Activated naive CD8-positive, alpha-beta T cell treated with anti-CD3 and anti-CD28 coated beads, Interleukin-2, amount 50 U/mL, for 24 hours (primary cell): ENCODE data around the gene RD3L.
A peak's percentile ranks its signal among the peaks of the same experiment; 100 is the strongest.

Experiments used
- ATAC-seq: fragments of 150-1000 bp; cut with Tn5 transposase; one replicate; pipeline ENCODE4 v1.10.0; 2021
- DNase-seq: peaks from one replicate; pipeline ENCODE4 v3.0.0; 2021
- H3K27ac Mint-ChIP-seq: one replicate; pipeline ENCODE4 v1.8.0; 2021; ENCODE audit warnings: mild to moderate bottlenecking, mixed read lengths
- H3K27me3 Mint-ChIP-seq: one replicate; pipeline ENCODE4 v1.8.0; 2021; ENCODE audit warnings: mixed read lengths
- H3K36me3 Mint-ChIP-seq: one replicate; pipeline ENCODE4 v1.8.0; 2021; ENCODE audit warnings: low read depth, mixed read lengths
- H3K4me1 Mint-ChIP-seq: one replicate; pipeline ENCODE4 v1.8.0; 2021; ENCODE audit warnings: mixed read lengths
- H3K4me3 Mint-ChIP-seq: one replicate; pipeline ENCODE4 v1.8.0; 2021; ENCODE audit warnings: mild to moderate bottlenecking, moderate library complexity, mixed read lengths
- H3K9me3 Mint-ChIP-seq: one replicate; pipeline ENCODE4 v1.8.0; 2021; ENCODE audit warnings: mixed read lengths

RD3L gene

DNA sequence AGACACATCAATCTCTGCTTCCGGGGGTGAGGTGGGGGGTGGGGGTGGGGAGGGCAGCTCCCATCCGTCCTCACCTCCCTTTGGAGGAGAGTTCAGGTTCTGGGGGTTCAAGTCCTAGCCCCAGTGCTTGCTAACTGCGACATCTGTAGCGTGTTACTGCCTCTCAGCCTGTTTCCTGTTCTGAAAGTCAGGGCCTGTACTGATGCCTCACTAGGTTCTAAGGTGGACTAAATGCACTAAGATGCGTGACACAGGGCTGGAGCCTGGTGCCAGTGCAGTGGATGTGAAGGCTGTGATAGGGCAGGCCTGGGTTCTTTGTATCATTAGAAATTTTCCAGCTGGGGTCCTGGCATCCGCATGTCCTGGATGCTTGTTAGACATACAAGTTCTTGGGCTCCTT lies 31.3 kb downstream of the RD3L start:
- Mint-ChIP-seq H3K4me1 (peaks cover 23% of the 10 kb centered on the region), H3K36me3 (peaks cover 22% of the 10 kb centered on the region), H3K27me3 (peaks cover 2% of the 10 kb centered on the region), H3K4me3 (no peak overlapping the region), H3K9me3 (no peaks in the 10 kb centered on the region), H3K27ac (no peak overlapping the region)
- DNase-seq (no peak), ATAC-seq (no peak)

DNA sequence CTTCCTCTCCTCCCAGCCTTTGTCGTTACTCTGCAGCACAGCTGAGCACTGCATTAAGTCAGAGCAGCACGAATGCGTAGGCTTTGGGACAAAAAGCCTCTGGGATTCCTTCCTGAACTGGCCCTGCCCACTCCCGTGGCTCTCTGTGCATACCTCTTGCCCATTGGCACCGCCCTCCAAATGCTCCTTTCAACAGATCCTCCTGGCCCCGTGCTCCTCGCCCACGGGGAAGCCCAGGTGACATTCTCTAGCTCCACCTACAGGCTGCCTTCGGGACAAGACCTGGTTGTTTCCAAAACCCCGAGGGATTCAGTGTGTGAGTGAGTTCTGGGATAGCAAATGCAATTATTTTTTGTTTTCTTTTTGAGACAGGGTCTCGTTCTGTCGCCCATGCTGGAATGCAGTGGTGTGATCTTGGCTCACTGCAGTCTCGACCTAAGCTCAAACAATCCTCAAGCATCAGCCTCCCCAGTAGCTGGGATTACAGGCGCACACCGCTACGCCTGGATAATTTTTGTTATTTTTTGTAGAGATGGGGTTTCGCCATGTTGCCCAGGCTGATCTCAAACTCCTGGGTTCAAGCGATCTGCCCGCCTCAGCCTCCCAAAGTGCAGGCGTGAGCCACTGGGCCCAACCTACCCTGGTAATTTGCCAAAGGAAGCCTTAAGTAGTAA lies 31.9 kb downstream of the RD3L start:
- H3K4me1 Mint-ChIP-seq: peaks cover 22% of the 10 kb centered on the region
- peak overlapping the region; percentile 62 for H3K4me3 Mint-ChIP-seq
- H3K27ac Mint-ChIP-seq: peak overlapping the region; percentile 59
- no peaks in the 10 kb centered on the region for H3K9me3 Mint-ChIP-seq
- peaks cover 2% of the 10 kb centered on the region for H3K27me3 Mint-ChIP-seq
- H3K36me3 Mint-ChIP-seq: peaks cover 19% of the 10 kb centered on the region
- ATAC-seq (peak; percentile 88), DNase-seq (peak; percentile 78)

DNA sequence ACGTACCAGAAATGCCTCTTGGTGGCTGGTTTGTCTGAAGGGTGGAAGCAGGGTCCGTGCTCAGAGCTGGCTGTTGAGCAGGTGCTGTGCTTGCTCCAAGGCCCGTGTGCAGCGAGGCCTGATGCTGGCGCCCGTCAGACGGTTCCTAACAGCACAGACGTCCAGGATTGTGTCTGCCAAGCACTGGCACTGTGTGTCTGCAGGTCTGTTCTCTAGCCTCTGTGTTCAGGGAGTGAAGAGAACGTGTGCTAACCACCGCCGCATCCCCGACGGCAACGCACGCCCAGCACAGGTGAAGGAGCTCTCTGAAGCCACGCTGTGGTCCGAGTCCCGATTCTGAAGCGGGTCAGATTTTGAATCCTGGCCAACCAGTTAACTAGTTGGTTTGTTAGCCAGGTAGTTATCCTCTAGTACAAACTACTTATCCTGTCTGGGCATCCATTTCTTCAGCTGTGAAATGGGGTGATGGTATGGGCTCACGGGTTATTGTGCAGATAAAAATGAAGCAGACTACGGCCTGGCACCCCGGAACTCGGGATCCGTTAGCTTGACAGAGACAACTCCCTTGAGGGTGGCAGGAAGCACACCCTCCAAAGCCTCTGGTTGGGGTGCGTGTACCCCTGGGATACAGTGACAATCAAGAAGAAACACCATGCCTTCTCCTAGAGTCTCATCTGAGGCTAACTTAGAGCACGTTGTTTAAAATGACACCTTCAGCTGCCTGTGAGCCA lies 32.6 kb downstream of the RD3L start:
- Mint-ChIP-seq H3K9me3 (no peaks in the 10 kb centered on the region), H3K4me3 (peak overlapping the region; percentile 62), H3K4me1 (peaks cover 22% of the 10 kb centered on the region), H3K27me3 (peaks cover 2% of the 10 kb centered on the region), H3K27ac (peak overlapping the region; percentile 59), H3K36me3 (peaks cover 14% of the 10 kb centered on the region)
- DNase-seq: no peak
- ATAC-seq: no peak

DNA sequence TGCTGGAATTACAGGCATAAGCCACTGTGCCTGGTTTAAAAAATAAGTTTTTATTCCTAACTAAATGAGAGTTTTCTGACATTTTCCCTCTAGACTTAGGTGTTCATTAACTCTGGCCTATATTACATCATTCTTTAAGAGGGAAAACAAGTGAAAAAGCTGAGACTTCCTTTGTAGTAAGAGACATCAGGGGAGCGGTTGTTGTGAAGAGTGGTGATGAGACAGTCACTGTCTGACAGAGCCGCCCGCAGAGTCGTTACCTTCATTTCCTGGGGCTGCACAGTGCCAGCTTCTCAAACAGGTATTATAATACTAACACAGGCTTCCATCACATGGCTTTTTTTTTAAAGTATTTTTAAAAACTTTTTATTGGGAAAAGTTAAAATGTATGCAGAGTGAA lies 33.7 kb downstream of the RD3L start:
- Mint-ChIP-seq H3K27me3 (peaks cover 2% of the 10 kb centered on the region), H3K4me1 (peaks cover 22% of the 10 kb centered on the region), H3K27ac (peak overlapping the region; percentile 55), H3K4me3 (no peak overlapping the region), H3K9me3 (no peaks in the 10 kb centered on the region), H3K36me3 (peaks cover 12% of the 10 kb centered on the region)
- ATAC-seq (no peak), DNase-seq (no peak)

DNA sequence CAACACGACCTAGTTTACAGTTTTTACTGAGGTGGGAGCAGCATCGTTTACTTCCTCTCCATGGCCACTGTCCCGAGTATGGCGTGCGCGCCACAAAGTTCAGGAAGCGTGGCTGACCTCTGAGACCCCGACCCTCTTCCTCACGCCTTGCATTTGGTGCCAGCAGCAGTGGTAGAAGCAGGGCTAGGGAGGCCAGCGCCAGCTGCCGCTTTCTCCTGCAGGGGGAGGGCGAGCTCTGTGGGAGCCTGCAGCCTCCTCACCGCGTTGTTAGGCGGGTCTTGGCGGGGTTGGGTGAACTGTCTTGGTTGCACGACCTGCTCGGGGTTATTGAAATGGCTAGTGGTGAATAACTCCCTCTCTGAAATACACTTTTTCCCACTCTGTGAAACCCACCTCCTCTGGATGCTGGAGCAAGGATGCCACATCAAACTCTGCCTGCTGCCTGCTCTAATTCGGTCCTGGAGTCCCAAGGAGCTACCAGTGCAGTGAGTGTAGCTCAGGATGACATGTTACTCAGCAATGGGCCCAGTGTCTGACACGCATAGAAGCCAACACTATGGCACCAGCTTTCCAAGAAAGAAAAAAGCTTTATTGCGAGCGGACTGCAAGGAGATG lies 36.4 kb downstream of the RD3L start:
- no peak overlapping the region for H3K27ac Mint-ChIP-seq
- ATAC-seq (no peak), DNase-seq (peak; percentile 29)
- H3K27me3 Mint-ChIP-seq: peaks cover 5% of the 10 kb centered on the region
- peaks cover 24% of the 10 kb centered on the region for H3K4me1 Mint-ChIP-seq
- H3K9me3 Mint-ChIP-seq: no peaks in the 10 kb centered on the region
- no peaks in the 10 kb centered on the region for H3K36me3 Mint-ChIP-seq
- no peak overlapping the region for H3K4me3 Mint-ChIP-seq

DNA sequence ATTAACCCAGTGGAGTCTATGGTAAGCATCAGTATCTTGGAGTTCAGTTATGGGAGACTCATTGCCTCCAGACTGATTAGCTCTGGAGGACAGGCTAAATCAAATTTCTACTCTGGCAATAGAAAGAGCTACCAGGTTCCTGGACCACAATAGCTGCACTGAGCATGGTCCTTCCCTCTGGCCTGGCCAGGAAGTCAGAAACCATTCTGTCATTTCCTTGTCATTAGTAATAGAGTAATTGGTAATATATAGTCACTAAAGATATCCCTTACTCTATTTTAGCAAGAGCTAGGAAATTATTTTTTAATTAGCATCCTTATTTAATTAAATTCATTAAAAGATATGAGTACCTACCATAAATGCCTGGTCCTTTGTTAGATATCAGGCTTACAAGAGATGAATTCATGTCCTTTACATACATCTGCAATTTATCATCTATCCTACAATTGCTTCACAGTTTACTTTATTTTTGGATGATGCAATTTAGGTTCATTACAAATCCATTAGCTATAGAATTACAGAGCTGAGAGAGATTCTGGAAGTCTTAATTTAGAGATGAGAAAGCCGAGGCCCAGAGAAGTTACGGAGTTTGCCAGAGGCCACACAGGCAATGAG lies 37.7 kb downstream of the RD3L start:
- H3K9me3 Mint-ChIP-seq: no peaks in the 10 kb centered on the region
- H3K27me3 Mint-ChIP-seq: peaks cover 5% of the 10 kb centered on the region
- no peak overlapping the region for H3K27ac Mint-ChIP-seq
- peaks cover 14% of the 10 kb centered on the region for H3K4me1 Mint-ChIP-seq
- H3K36me3 Mint-ChIP-seq: no peaks in the 10 kb centered on the region
- DNase-seq: no peak
- no peak overlapping the region for H3K4me3 Mint-ChIP-seq
- ATAC-seq: no peak

DNA sequence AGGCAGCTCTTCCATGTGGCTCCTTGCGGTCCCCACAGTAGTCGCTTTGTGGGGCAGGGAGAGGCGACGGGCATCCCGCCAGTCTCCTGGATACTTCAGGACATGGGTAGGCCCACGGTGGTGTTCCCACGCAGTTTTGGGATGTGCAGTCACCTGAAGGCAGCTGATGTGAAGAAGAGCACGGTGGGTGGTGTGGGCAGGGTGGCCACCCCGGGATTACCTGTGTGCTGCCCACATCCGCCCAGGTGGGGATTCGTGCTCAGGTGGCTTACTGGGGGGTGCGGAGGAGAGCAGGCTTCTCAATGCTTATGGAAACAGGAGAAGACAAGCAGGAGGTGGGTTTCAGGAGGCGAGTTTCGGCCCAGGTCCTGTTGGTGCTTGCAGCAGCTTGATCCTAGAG lies 42.5 kb downstream of the RD3L start:
- H3K27ac Mint-ChIP-seq: no peak overlapping the region
- no peak overlapping the region for H3K4me3 Mint-ChIP-seq
- H3K36me3 Mint-ChIP-seq: no peaks in the 10 kb centered on the region
- DNase-seq (no peak), ATAC-seq (no peak)
- H3K9me3 Mint-ChIP-seq: no peaks in the 10 kb centered on the region
- H3K4me1 Mint-ChIP-seq: peaks cover 3% of the 10 kb centered on the region
- peaks cover 3% of the 10 kb centered on the region for H3K27me3 Mint-ChIP-seq

DNA sequence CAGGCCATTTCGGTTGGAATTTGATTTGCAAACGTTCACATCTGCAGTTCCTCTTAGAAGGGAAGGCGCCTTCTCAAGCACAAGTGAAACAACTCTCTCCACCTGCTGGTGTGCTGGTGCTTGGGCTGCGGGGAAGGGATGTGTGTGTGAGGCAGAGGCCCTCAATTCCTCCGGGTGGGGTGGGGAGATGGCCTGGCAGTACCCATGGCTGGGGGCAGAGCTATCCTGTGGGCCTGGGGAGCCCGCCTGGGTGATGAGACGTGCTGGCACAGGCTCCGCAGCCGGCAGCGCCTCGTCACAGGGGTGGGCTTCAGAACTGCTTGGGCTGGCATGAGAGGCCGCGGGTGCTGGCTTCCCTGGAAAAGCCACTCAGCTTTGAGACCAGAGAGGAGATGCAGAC lies 43.0 kb downstream of the RD3L start:
- H3K9me3 Mint-ChIP-seq: no peaks in the 10 kb centered on the region
- peaks cover 3% of the 10 kb centered on the region for H3K27me3 Mint-ChIP-seq
- H3K36me3 Mint-ChIP-seq: no peaks in the 10 kb centered on the region
- H3K4me1 Mint-ChIP-seq: peaks cover 3% of the 10 kb centered on the region
- H3K27ac Mint-ChIP-seq: no peak overlapping the region
- no peak overlapping the region for H3K4me3 Mint-ChIP-seq
- ATAC-seq (no peak), DNase-seq (no peak)

DNA sequence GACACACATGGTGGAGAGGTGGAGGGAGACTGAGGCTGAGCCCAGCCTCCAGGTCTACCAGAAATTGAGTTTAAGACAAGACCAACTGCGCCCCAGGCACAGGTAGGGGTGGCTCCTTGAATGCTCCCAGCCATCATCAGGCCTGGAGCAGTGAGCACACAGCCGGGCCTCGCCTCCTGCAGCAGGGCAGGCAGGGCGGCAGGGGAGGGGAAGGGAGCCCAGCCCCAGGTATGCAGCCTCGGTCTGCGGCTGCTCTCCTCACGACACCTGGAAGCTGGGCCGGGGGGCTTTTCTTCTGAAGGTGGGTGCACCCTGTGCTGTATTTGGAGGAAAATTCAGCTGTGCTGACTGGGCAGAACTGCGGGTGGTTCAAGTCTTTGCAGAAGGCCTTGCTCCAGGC lies 43.6 kb downstream of the RD3L start:
- Mint-ChIP-seq H3K4me3 (no peak overlapping the region), H3K36me3 (no peaks in the 10 kb centered on the region), H3K9me3 (no peaks in the 10 kb centered on the region), H3K4me1 (peaks cover 3% of the 10 kb centered on the region), H3K27me3 (peaks cover 3% of the 10 kb centered on the region), H3K27ac (no peak overlapping the region)
- DNase-seq: no peak
- ATAC-seq: no peak

DNA sequence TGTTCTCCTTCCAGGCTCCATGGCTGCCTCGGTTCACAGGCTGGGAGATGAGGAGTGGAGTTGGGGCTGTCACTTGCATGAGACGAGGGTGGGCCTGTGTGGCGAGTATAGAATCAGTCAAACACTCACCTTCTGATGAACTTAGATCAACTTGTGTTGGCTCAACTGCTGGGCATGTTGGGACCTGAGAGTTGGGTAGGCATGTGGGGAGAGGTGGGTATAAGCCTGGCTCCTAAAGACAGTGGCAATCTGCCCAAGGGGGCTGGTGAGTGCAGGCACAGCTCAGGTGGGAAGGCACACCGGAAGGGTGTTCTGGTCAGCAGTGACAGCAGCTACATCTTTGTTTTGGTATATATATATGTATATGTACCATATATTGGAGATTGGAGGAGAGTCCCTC lies 44.1 kb downstream of the RD3L start:
- Mint-ChIP-seq H3K4me1 (peaks cover 3% of the 10 kb centered on the region), H3K27me3 (peaks cover 3% of the 10 kb centered on the region), H3K27ac (no peak overlapping the region), H3K36me3 (no peaks in the 10 kb centered on the region), H3K9me3 (no peaks in the 10 kb centered on the region), H3K4me3 (no peak overlapping the region)
- ATAC-seq (no peak), DNase-seq (no peak)

DNA sequence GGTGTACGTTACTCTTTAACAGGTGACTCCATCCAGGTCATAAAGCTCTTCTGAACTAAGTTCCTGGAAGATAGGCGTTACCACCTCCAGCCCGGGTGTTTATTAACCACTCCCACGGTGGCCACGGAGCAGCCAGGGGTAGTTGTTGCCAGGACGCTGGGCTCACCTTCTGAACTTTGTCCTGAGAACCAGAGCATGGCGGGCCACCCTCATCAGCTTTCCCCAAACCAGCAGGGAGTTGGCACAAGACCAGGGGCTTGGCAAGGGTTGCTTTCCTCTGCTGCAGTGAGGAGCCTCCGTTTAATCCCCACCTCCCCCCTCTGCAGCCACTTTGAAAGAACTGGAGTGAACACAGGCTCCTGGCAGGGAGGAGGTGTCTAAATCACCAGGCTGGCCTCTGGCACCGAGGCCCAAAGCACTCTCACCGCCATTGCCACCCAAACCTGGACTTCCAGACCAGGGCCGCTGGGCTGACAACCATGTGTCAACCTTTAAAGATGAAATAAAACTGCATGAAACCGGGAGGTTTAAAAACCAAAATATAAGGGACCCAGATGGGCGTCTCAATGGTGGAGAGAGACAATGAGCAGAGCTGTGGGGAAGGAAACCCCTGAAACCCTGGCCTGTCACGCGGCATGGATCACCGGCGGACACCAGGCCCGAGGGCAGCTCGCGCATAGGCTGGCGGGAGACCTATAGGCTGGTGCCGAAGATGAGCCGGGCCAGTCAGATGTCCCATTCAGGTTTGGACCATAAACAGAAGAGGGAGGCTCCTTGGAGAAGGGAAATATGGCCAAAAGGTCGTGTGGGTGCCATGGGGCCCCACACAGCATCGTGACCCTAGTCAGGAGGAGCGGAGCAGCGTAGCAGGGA lies 45.0 kb downstream of the RD3L start:
- DNase-seq (no peak), ATAC-seq (no peak)
- peaks cover 3% of the 10 kb centered on the region for H3K27me3 Mint-ChIP-seq
- H3K4me3 Mint-ChIP-seq: no peak overlapping the region
- H3K36me3 Mint-ChIP-seq: no peaks in the 10 kb centered on the region
- no peaks in the 10 kb centered on the region for H3K9me3 Mint-ChIP-seq
- H3K4me1 Mint-ChIP-seq: peaks cover 3% of the 10 kb centered on the region
- H3K27ac Mint-ChIP-seq: no peak overlapping the region

DNA sequence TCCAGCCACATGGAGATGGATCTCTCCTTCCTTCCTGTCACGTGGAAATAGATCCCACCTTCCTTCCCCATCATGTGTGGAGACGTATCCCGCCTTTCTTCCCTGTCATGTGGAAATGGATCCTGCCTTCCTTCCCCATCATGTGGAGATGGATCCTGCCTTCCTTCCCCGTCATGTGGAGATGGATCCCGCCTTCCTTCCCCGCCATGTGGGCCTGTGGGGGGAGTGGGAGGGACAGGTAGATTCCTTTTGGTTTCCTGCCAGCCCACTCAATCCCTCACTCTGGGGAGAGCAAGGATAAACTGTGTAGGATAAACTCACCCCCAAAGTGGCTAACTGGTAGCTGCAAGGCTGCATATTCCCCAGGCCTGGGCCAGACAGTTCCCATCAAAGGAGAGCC lies 45.8 kb downstream of the RD3L start:
- Mint-ChIP-seq H3K4me1 (peaks cover 3% of the 10 kb centered on the region), H3K4me3 (no peak overlapping the region), H3K27ac (no peak overlapping the region), H3K36me3 (no peaks in the 10 kb centered on the region), H3K9me3 (no peaks in the 10 kb centered on the region), H3K27me3 (no peaks in the 10 kb centered on the region)
- DNase-seq: no peak
- no peak for ATAC-seq

DNA sequence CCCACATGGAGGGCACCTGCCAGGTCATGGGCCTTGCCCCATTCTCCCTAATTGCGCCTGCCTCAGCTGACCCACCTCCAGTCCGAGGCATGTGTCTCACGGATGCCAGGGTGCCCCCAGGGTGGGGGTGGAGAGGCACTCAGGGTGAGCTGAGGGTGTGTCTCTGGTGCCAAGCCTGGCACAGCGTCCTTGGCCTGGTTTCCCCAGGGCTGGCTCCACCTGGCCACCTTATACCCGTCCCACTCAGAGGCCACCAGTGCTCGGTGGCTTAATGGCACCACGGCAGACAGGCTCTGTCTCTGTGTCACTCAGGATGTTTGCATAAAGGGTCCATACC lies 47.6 kb downstream of the RD3L start:
- no peaks in the 10 kb centered on the region for H3K9me3 Mint-ChIP-seq
- ATAC-seq (no peak), DNase-seq (no peak)
- no peaks in the 10 kb centered on the region for H3K4me1 Mint-ChIP-seq
- H3K36me3 Mint-ChIP-seq: no peaks in the 10 kb centered on the region
- no peaks in the 10 kb centered on the region for H3K27me3 Mint-ChIP-seq
- H3K27ac Mint-ChIP-seq: no peak overlapping the region
- no peak overlapping the region for H3K4me3 Mint-ChIP-seq

DNA sequence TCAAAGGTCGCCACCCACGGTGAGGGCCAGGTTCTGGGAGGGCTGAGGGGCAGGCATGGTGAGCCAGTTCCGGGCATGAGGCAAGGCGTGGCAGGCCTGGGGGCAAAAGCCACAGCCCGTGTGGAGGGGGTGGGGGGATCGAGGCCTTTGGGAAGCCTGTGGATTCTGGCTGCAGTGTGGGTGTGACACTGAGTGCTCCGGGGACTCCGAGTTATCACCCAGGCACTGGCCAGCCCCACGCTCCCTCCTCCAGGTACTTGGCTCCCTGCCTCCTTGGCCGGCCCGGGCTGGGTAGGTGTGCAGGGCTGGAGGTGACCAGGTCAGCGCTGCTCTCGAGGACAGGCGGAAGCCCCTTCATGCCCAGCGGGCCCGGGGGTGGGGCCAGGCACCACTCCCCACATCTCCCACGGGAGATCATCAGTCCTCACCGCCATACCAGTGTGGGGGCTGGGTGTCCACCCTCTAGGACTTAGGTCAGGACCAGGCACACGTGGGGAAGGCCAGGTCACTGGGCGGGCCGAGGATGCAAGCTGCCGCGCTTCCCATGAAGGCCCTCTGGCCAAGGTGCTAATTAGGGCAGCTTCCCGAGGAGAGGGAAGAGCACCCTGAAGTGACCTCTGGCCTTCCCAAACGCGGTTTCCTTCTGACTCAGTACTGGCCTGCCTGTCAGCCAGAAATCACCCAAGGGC lies 48.2 kb downstream of the RD3L start:
- DNase-seq: no peak
- no peak for ATAC-seq
- H3K27me3 Mint-ChIP-seq: no peaks in the 10 kb centered on the region
- no peaks in the 10 kb centered on the region for H3K9me3 Mint-ChIP-seq
- H3K36me3 Mint-ChIP-seq: no peaks in the 10 kb centered on the region
- H3K4me1 Mint-ChIP-seq: no peaks in the 10 kb centered on the region
- no peak overlapping the region for H3K4me3 Mint-ChIP-seq
- H3K27ac Mint-ChIP-seq: no peak overlapping the region
